ENCODE results near the gene TLK2. TPM values are rescaled to one million over a fixed set of nuclear protein-coding genes. Genes with fewer than 3 reads are reported as not detected.

Gene TLK2
- total RNA-seq, 6 experiments from 2014 or later: 11.6 to 13.8 (median 12.6) TPM

DNA sequence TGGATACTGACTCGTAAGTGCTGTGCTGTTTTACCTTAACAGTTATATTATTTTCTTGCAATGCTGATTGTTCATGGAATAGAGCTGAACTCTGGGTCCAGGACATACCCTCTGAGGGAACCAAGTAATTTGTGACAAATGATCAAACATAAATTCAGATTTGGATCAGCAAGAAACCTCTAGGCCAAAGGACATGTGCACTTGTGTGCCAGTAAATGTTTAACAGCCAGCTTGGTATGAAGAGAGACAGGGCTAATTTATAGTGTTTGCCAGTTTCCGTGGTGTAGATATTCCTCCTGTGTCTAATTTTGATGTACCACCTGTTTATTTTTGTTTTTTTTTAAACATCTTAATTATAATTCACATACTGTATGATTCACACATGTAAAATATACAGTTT, 118.0 kb downstream of the TLK2 start:
- DNase-seq (no peak), ATAC-seq (peak; percentile 31 to 64 (median 52))
- intact Hi-C loops (cut with DNase I): no loop called here
- TF ChIP-seq, protein P1, sequence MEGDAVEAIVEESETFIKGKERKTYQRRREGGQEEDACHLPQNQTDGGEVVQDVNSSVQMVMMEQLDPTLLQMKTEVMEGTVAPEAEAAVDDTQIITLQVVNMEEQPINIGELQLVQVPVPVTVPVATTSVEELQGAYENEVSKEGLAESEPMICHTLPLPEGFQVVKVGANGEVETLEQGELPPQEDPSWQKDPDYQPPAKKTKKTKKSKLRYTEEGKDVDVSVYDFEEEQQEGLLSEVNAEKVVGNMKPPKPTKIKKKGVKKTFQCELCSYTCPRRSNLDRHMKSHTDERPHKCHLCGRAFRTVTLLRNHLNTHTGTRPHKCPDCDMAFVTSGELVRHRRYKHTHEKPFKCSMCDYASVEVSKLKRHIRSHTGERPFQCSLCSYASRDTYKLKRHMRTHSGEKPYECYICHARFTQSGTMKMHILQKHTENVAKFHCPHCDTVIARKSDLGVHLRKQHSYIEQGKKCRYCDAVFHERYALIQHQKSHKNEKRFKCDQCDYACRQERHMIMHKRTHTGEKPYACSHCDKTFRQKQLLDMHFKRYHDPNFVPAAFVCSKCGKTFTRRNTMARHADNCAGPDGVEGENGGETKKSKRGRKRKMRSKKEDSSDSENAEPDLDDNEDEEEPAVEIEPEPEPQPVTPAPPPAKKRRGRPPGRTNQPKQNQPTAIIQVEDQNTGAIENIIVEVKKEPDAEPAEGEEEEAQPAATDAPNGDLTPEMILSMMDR (IDR thresholded peaks at IDR 0.05): no peak
- no peak for TF ChIP-seq POLR2A (IDR thresholded peaks at IDR 0.05)
- WGBS (ENCODE audit: insufficient coverage, low coverage, low lambda C conversion rate, missing lambda C conversion rate): 43% methylated on average over 2 of the region's 2 CpGs
- Histone ChIP-seq H3K9me3 (no peaks in the 10 kb centered on the region), H3K27ac (peak overlapping the region in 1 of 3 donors; percentile 35), H3K27me3 (no peaks in the 10 kb centered on the region), H3K4me1 (peaks cover 0 to 18% (median 5%) of the 10 kb centered on the region in 4 donors), H3K36me3 (peaks cover 0 to 25% (median 1%) of the 10 kb centered on the region in 4 donors), H3K4me3 (no peak overlapping the region)

DNA sequence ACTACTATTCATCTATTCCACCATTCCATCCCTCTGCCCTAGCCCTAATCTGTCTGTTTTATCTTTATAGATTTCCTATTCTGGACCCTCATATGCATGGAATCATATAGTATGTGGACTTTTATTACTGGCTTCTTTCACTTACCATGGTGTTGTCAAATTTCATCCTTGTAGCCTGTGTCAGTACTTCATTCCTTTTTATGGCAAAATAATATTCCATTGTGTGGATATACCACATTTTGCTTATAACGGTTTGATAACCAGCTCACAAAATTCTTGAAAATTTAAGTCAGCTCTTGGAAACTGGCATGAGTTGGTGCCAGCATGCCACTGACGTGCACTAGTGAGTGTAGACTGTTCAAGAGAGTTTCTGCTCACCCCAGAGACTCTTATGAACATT, 118.5 kb downstream of the TLK2 start:
- WGBS (ENCODE audit: insufficient coverage, low coverage, low lambda C conversion rate, missing lambda C conversion rate): 38% methylated on average over 2 of the region's 2 CpGs
- Histone ChIP-seq H3K27me3 (no peaks in the 10 kb centered on the region), H3K36me3 (peaks cover 0 to 30% (median 1%) of the 10 kb centered on the region in 4 donors), H3K27ac (peak overlapping the region in 2 of 3 donors; percentile 35 to 64), H3K4me1 (peaks cover 0 to 19% (median 5%) of the 10 kb centered on the region in 4 donors), H3K9me3 (no peaks in the 10 kb centered on the region), H3K4me3 (no peak overlapping the region)
- intact Hi-C loops (cut with DNase I): no loop called here
- no peak for TF ChIP-seq POLR2A (IDR thresholded peaks at IDR 0.05)
- TF ChIP-seq, protein P1 (IDR thresholded peaks at IDR 0.05): no peak
- DNase-seq: no peak
- ATAC-seq: peak in 1 of 4 donors; percentile 6

DNA sequence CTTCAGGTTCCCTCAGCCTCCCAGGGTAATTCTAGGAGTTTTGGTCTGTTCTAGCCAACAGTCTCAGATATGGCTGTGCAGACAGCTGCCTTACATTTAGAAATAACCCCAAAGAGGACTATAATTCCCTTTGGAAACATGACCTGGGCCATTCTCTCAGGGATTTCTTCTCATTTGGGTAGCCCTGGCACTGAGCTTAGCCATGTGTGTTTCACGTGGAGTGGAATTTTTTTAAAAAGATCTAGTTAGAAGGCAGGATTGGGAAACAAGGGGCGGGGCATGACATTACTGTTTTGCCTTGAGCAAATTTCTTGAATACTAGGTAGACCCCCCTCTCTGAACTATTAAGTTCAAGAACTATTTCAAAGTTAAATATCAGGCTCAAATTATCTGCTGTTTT, 119.3 kb downstream of the TLK2 start:
- intact Hi-C loops (cut with DNase I): no loop called here

DNA sequence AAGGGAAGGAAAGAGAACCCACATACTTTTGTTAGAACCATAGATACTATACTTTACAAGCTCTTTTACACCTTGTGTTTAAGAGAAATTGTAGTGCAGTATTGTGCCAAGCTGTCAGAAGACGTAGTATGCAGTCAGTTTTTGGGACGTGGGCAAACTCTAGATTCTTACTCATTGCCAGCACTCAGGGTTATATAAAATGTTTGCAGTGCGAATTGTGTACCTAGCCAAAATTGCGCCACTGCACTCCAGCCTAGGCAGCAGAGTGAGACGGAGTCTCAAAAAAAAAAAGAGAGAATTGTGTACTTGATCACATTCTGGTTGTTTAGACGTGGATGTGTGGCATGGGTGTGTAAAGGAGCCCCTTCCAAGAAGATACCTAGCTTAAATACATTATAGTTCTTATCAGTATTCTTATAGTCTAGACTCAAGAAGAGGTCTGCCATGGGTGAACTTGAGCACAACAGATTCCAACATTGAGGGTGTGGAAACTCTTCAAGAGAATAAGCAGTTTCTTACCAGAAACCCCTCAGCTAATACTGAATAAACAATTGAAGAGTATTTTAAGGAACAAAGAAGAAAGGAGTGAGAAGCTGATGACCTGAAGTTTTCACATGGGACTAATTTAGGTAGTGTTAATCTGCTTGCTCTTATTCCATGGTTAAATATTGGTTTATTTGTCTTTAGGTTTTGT, 121.5 kb downstream of the TLK2 start:
- Histone ChIP-seq H3K4me3 (no peak overlapping the region), H3K9me3 (no peaks in the 10 kb centered on the region), H3K27ac (peak overlapping the region in 2 of 3 donors; percentile 32 to 41), H3K4me1 (peaks cover 0 to 19% (median 5%) of the 10 kb centered on the region in 4 donors), H3K36me3 (peaks cover 0 to 43% (median 1%) of the 10 kb centered on the region in 4 donors), H3K27me3 (no peaks in the 10 kb centered on the region)
- TF ChIP-seq POLR2A (IDR thresholded peaks at IDR 0.05): no peak
- TF ChIP-seq, protein P1 (IDR thresholded peaks at IDR 0.05): no peak
- DNase-seq (no peak), ATAC-seq (peak; percentile 62 to 81 (median 72))
- intact Hi-C loops (cut with DNase I): no loop called here
- 44% methylated on average over 6 of the region's 6 CpGs for WGBS (ENCODE audit: insufficient coverage, low coverage, low lambda C conversion rate, missing lambda C conversion rate)

More for the DNA sequence above, 119.3 kb downstream of the TLK2 start:
- H3K9me3 ChIP-seq: no peaks in the 10 kb centered on the region
- H3K4me3 ChIP-seq: no peak overlapping the region
- DNase-seq (peak in 2 of 3 donors; percentile 43 to 81), ATAC-seq (peak; percentile 59 to 77 (median 74))
- peaks cover 0 to 19% (median 5%) of the 10 kb centered on the region in 4 donors for H3K4me1 ChIP-seq
- H3K27me3 ChIP-seq: no peaks in the 10 kb centered on the region
- TF ChIP-seq, protein P1 (IDR thresholded peaks at IDR 0.05): no peak
- TF ChIP-seq POLR2A (IDR thresholded peaks at IDR 0.05): no peak
- H3K36me3 ChIP-seq: peaks cover 0 to 35% (median 1%) of the 10 kb centered on the region in 4 donors
- H3K27ac ChIP-seq: peak overlapping the region in 2 of 3 donors; percentile 35 to 64
- 20% methylated on average over 2 of the region's 2 CpGs for WGBS (ENCODE audit: insufficient coverage, low coverage, low lambda C conversion rate, missing lambda C conversion rate)
